H1 (cell line): ENCODE results near the gene SIM2. TPM values are rescaled to one million over a fixed set of nuclear protein-coding genes. Genes with fewer than 3 reads are reported as not detected.

Source experiments
- CTCF ChIA-PET: fragments of 300-600 bp; sonication (Branson Sonifier 250); formaldehyde crosslinking; loops from one replicate; lab custom pipeline; 2021; ENCODE audit not compliant: partially characterized antibody; lab: Charles Lee
- POLR2A ChIA-PET: fragments of 300-600 bp; sonication (Branson Sonifier 250); formaldehyde crosslinking; loops from one replicate; lab custom pipeline; 2021; ENCODE audit warnings: inconsistent platforms; ENCODE audit not compliant: partially characterized antibody; lab: Charles Lee
- DNase-seq, 2 experiments: peaks; one replicate each; pipeline versions ENCODE4 v3.0.0 to v3.0.0-alpha.2; 2010 to 2022; ENCODE audit warnings: low spot score in 2 of 2, low read depth in 1 of 2, mixed read lengths in 1 of 2
- FAIRE-seq: peaks from 2 replicates; lab custom pipeline; 2011; peaks lifted over from hg19 to GRCh38; lab: Jason Lieb, UNC
- H2AFZ ChIP-seq: 2 replicates; pipeline ENCODE4 v1.8.1; 2012; ENCODE audit warnings: low read length, inconsistent platforms
- H2AK5ac ChIP-seq: 2 replicates; pipeline ENCODE4 v1.6.1; 2013; ENCODE audit warnings: low read depth, low read length
- H2BK120ac ChIP-seq: replicated peaks from 2 replicates; pipeline ENCODE3; 2013; ENCODE audit warnings: low read depth, low read length, inconsistent platforms
- H2BK12ac ChIP-seq: 2 replicates; pipeline ENCODE4 v1.6.1; 2013; ENCODE audit warnings: low read depth, low read length
- H2BK15ac ChIP-seq: 2 replicates; pipeline ENCODE4 v1.6.1; 2013; ENCODE audit warnings: low read length
- H2BK20ac ChIP-seq: 2 replicates; pipeline ENCODE4 v1.6.1; 2013; ENCODE audit warnings: low read length
- H2BK5ac ChIP-seq: 2 replicates; pipeline ENCODE4 v1.6.1; 2013; ENCODE audit warnings: low read depth, low read length
- H3K14ac ChIP-seq: 2 replicates; pipeline ENCODE4 v1.6.1; 2013; ENCODE audit warnings: inconsistent platforms; ENCODE audit not compliant: insufficient read length
- H3K18ac ChIP-seq: 2 replicates; pipeline ENCODE4 v1.6.1; 2013; ENCODE audit warnings: low read length; ENCODE audit errors: extremely low read depth
- H3K23ac ChIP-seq: 2 replicates; pipeline ENCODE4 v1.6.1; 2013; ENCODE audit warnings: inconsistent platforms; ENCODE audit not compliant: insufficient read length
- H3K23me2 ChIP-seq: 2 replicates; pipeline ENCODE4 v1.6.1; 2013; ENCODE audit warnings: low read depth, low read length
- H3K27ac ChIP-seq: 2 replicates; pipeline ENCODE4 v1.6.1; 2011; ENCODE audit warnings: low read depth, low read length, inconsistent platforms
- H3K27me3 ChIP-seq, 4 experiments: replicated peaks in 1 of 4; 1 replicate in 1 of 4; 2 replicates in 3 of 4; pipeline versions ENCODE4 v1.6.1 to v1.8.1; 2011 to 2013; ENCODE audit warnings: low read length in 3 of 4, mild to moderate bottlenecking in 3 of 4, inconsistent platforms in 2 of 4, mixed read lengths in 2 of 4, moderate library complexity in 1 of 4; ENCODE audit not compliant: control insufficient read depth in 3 of 4, insufficient read depth in 3 of 4; ENCODE audit errors: extremely low read depth in 1 of 4
- H3K36me3 ChIP-seq, 4 experiments: 2 replicates each; pipeline versions ENCODE4 v1.6.1 to v1.8.1; 2011 to 2013; ENCODE audit warnings: mild to moderate bottlenecking in 4 of 4, low read length in 3 of 4, moderate library complexity in 2 of 4, control low read depth in 1 of 4, inconsistent platforms in 1 of 4; ENCODE audit not compliant: insufficient read depth in 4 of 4, control insufficient read depth in 2 of 4
- H3K4ac ChIP-seq: replicated peaks from 2 replicates; pipeline ENCODE3; 2013; ENCODE audit warnings: low read length, low read depth, mixed read lengths, inconsistent platforms; ENCODE audit not compliant: insufficient read length
- H3K4me1 ChIP-seq, 4 experiments: replicated peaks in 1 of 4; 1 replicate in 1 of 4; 2 replicates in 3 of 4; pipeline versions ENCODE4 v1.6.1 to v1.8.1; 2011 to 2013; ENCODE audit warnings: low read length in 3 of 4, inconsistent platforms in 2 of 4, mixed read lengths in 1 of 4; ENCODE audit not compliant: insufficient read depth in 4 of 4, control insufficient read depth in 3 of 4
- H3K4me2 ChIP-seq, 2 experiments: 2 replicates each; pipeline versions ENCODE4 v1.6.1 to v1.8.1; 2011 to 2013; ENCODE audit warnings: low read depth in 2 of 2, low read length in 2 of 2, control low read depth in 1 of 2, inconsistent platforms in 1 of 2, mild to moderate bottlenecking in 1 of 2; ENCODE audit not compliant: insufficient read depth in 1 of 2
- H3K4me3 ChIP-seq, 4 experiments: fragments of 200-600, 300-600 bp in 1 of 4; sonication (generic), shearing (Covaris generic), sonication (Bioruptor Twin) in 1 of 4; 2 replicates each; pipeline versions ENCODE4 v1.5.1 to v1.8.1; 2011 to 2016; ENCODE audit warnings: low read length in 4 of 4, low read depth in 3 of 4, control low read depth in 2 of 4, inconsistent platforms in 2 of 4, mild to moderate bottlenecking in 2 of 4, mixed read lengths in 1 of 4, moderate library complexity in 1 of 4; ENCODE audit not compliant: insufficient read depth in 2 of 4; ENCODE audit errors: extremely low read depth in 1 of 4
- H3K56ac ChIP-seq: replicated peaks from 2 replicates; pipeline ENCODE3; 2013; ENCODE audit warnings: low read depth, mild to moderate bottlenecking, mixed read lengths, low read length, inconsistent platforms; ENCODE audit not compliant: insufficient read length
- H3K79me1 ChIP-seq: 2 replicates; pipeline ENCODE4 v1.6.1; 2013; ENCODE audit warnings: low read depth, low read length, control low read depth
- H3K79me2 ChIP-seq, 2 experiments: 2 replicates each; pipeline versions ENCODE4 v1.6.1 to v1.8.1; 2012 to 2013; ENCODE audit warnings: low read length in 2 of 2, mild to moderate bottlenecking in 2 of 2, inconsistent platforms in 1 of 2; ENCODE audit not compliant: insufficient read depth in 2 of 2, control insufficient read depth in 1 of 2
- H3K9ac ChIP-seq, 4 experiments: replicated peaks in 1 of 4; 1 replicate in 1 of 4; 2 replicates in 3 of 4; pipeline versions ENCODE4 v1.6.1 to v1.8.1; 2011 to 2013; ENCODE audit warnings: low read depth in 3 of 4, low read length in 3 of 4, control low read depth in 2 of 4, mild to moderate bottlenecking in 2 of 4, moderate library complexity in 2 of 4, inconsistent platforms in 1 of 4; ENCODE audit errors: extremely low read depth in 1 of 4
- H3K9me3 ChIP-seq, 2 experiments: 2 replicates each; pipeline versions ENCODE4 v1.6.1 to v1.8.1; 2012 to 2013; ENCODE audit warnings: mild to moderate bottlenecking in 2 of 2, moderate library complexity in 2 of 2, control low read depth in 1 of 2, inconsistent platforms in 1 of 2, low read depth in 1 of 2, low read length in 1 of 2, mixed read lengths in 1 of 2; ENCODE audit not compliant: insufficient read depth in 2 of 2
- H4K20me1 ChIP-seq, 2 experiments: replicated peaks in 1 of 2; 2 replicates each; pipeline versions ENCODE3 to v1.8.1; 2011 to 2013; ENCODE audit warnings: inconsistent platforms in 2 of 2, low read length in 2 of 2, mild to moderate bottlenecking in 1 of 2; ENCODE audit not compliant: insufficient read depth in 2 of 2, control insufficient read depth in 1 of 2
- H4K5ac ChIP-seq: 2 replicates; pipeline ENCODE4 v1.6.1; 2013; ENCODE audit warnings: low read length, low read depth, mixed read lengths, inconsistent platforms; ENCODE audit not compliant: insufficient read length
- H4K8ac ChIP-seq: 2 replicates; pipeline ENCODE4 v1.8.0; 2013; ENCODE audit warnings: mild to moderate bottlenecking, moderate library complexity, low read length, inconsistent platforms; ENCODE audit not compliant: insufficient read depth; ENCODE audit errors: extremely low read depth
- H4K91ac ChIP-seq: replicated peaks from 2 replicates; pipeline ENCODE3; 2013; ENCODE audit warnings: low read length, mixed read lengths, inconsistent platforms; ENCODE audit not compliant: insufficient read length
- ASH2L ChIP-seq: fragments of 200-600, 300-600 bp; sonication (generic); IDR thresholded peaks from one replicate; pipeline ENCODE4 v1.7.1; 2017; ENCODE audit warnings: low read length
- CBX5 ChIP-seq: fragments of 300-800, 300-1000 bp; sonication (generic); IDR thresholded peaks from 2 replicates; pipeline ENCODE4 v1.7.1; 2016; ENCODE audit warnings: antibody characterized with exemption, low read length, low read depth
- EGR1 ChIP-seq: IDR thresholded peaks from 2 replicates; pipeline ENCODE4 v1.6.1; 2011; ENCODE audit warnings: low read depth, low read length, borderline replicate concordance
- FOSL1 ChIP-seq: IDR thresholded peaks from 2 replicates; pipeline ENCODE4 v1.6.1; 2011; ENCODE audit warnings: mild to moderate bottlenecking, low read depth, low read length, moderate library complexity; ENCODE audit not compliant: insufficient read depth
- GTF2F1 ChIP-seq: IDR thresholded peaks from 2 replicates; pipeline ENCODE4 v1.6.1; 2012; ENCODE audit warnings: low read depth, low read length, improper control_type of control experiment, borderline replicate concordance
- HDAC2 ChIP-seq, 2 experiments: fragments of 300-600 bp in 1 of 2; sonication (generic) in 1 of 2; IDR thresholded peaks; 2 replicates each; pipeline ENCODE4 v1.6.1; 2011 to 2012; ENCODE audit warnings: low read depth in 2 of 2, low read length in 2 of 2, mild to moderate bottlenecking in 2 of 2, moderate library complexity in 2 of 2, borderline replicate concordance in 1 of 2, inconsistent platforms in 1 of 2
- KDM1A ChIP-seq: fragments of 200-600, 300-600 bp; sonication (generic); IDR thresholded peaks from 2 replicates; pipeline ENCODE4 v1.7.1; 2016; ENCODE audit warnings: mild to moderate bottlenecking, low read length, borderline replicate concordance
- NRF1 ChIP-seq: IDR thresholded peaks from 2 replicates; pipeline ENCODE4 v1.6.1; 2011; ENCODE audit warnings: mild to moderate bottlenecking, low read depth, low read length, improper control_type of control experiment
- RAD21 ChIP-seq, 2 experiments: IDR thresholded peaks in 1 of 2; conservative IDR thresholded peaks in 1 of 2; 2 replicates each; pipeline ENCODE4 v1.6.1; 2011; ENCODE audit warnings: low read depth in 2 of 2, low read length in 2 of 2, improper control_type of control experiment in 1 of 2, inconsistent platforms in 1 of 2, mild to moderate bottlenecking in 1 of 2, moderate library complexity in 1 of 2
- RBBP5 ChIP-seq: IDR thresholded peaks from 2 replicates; pipeline ENCODE4 v1.7.1; 2012; ENCODE audit warnings: low read depth, mild to moderate bottlenecking, inconsistent platforms, low read length, moderate library complexity, borderline replicate concordance
- TAF7 ChIP-seq: optimal IDR thresholded peaks from 2 replicates; pipeline ENCODE3; 2011; ENCODE audit warnings: low read depth, mild to moderate bottlenecking, inconsistent platforms, low read length, moderate library complexity, borderline replicate concordance
- TEAD4 ChIP-seq: IDR thresholded peaks from 2 replicates; pipeline ENCODE4 v1.6.1; 2012; ENCODE audit warnings: low read depth, low read length, inconsistent platforms, mixed read lengths
- WGBS, 2 experiments: shearing (Covaris generic) in 1 of 2; methylation state at CpG; one replicate each; pipeline versions ENCODE4 v1.1.6 to v1.1.7; 2013 to 2015; ENCODE audit warnings: low lambda C conversion rate in 2 of 2, mixed read lengths in 2 of 2, inconsistent platforms in 1 of 2, low coverage in 1 of 2, missing lambda C conversion rate in 1 of 2; ENCODE audit not compliant: insufficient replicate concordance in 2 of 2, insufficient coverage in 1 of 2, insufficient read length in 1 of 2; ENCODE audit errors: extremely low coverage in 1 of 2, missing lambda C conversion rate in 1 of 2; 5-methylcytosine and 5-hydroxymethylcytosine counted together
- polyA plus RNA-seq, 7 experiments: library from polyadenylated mRNA; depleted of rRNA in 3 of 7; stranded (reverse) in 5 of 7; unstranded in 2 of 7; fragments of >200 nt in 5 of 7; fragments of 200-250 nt in 2 of 7; gene quantifications; 1 replicate in 5 of 7; 2 replicates in 1 of 7; 4 replicates in 1 of 7; pipeline versions ENCODE4 v1.2.1 to v1.2.3, GENCODE V29; 2011 to 2013; ENCODE audit warnings: missing spikeins in 2 of 7, mixed read lengths in 2 of 7
- total RNA-seq: library from RNA; stranded (reverse); fragmentation: NEBNext Ultra II Directional; extraction: Animal tissue kit (Norgen Biotek cat#: 25700); gene quantifications from 2 replicates; pipeline ENCODE4 v1.2.1, GENCODE V29; 2021

Gene SIM2
- total and polyA plus RNA-seq, 2 of the 8 experiments (the other 6 are each of a cell fraction or from before 2014, with no cell fraction given): 0.05 to 0.26 TPM

GRCh38 chr21:36791695-36792470 lies 93.0 kb downstream of the SIM2 start:
- Histone ChIP-seq H2BK5ac (no peak overlapping the region), H3K79me2 (no peaks in the 10 kb centered on the region), H3K4ac (no peak overlapping the region), H2AK5ac (no peak overlapping the region), H3K4me3 (no peak overlapping the region), H2AFZ (no peak overlapping the region), H3K4me1 (peaks cover 0 to 4% (median 3%) of the 10 kb centered on the region in 4 experiments; a peak in 5 of 7 replicates), H3K18ac (no peak overlapping the region), H4K5ac (no peak overlapping the region), H3K56ac (no peak overlapping the region), H3K9me3 (no peaks in the 10 kb centered on the region), H3K4me2 (no peak overlapping the region; a peak in 1 of 4 replicates), H3K27ac (no peak overlapping the region), H3K36me3 (no peaks in the 10 kb centered on the region), H3K14ac (no peak overlapping the region), H3K23me2 (no peaks in the 10 kb centered on the region), H4K8ac (no peak overlapping the region), H4K20me1 (no peaks in the 10 kb centered on the region), H2BK12ac (no peak overlapping the region), H2BK15ac (no peak overlapping the region), H2BK20ac (no peak overlapping the region), H4K91ac (no peak overlapping the region), H3K27me3 (no peaks in the 10 kb centered on the region), H2BK120ac (no peak overlapping the region), H3K9ac (no peak overlapping the region), H3K23ac (no peak overlapping the region), H3K79me1 (no peaks in the 10 kb centered on the region)
- DNase-seq (no peak), FAIRE-seq (no peak)
- WGBS, 2 experiments: 84% methylated on average over 21 of the region's 21 CpGs; no CpG with 5 or more reads in 1 of the 2 experiments
- POLR2A ChIA-PET: no interaction called here
- CTCF ChIA-PET: interaction anchor here (0.5 to 2.3 kb wide), 5 partner anchors 17 to 161 kb away, joined by 3 to 7 read pairs (median 3); no protein-coding TSS in a partner anchor
- no peak for TF ChIP-seq RAD21 (IDR thresholded peaks at IDR 0.05 in 1 of 2, conservative IDR thresholded peaks at IDR 0.05 in 1 of 2; ENCODE audit: low read depth in 2 of 2, low read length in 2 of 2)
- TF ChIP-seq KDM1A: no peak
- TF ChIP-seq RBBP5: no peak
- no peak for TF ChIP-seq GTF2F1
- no peak for TF ChIP-seq HDAC2 (IDR thresholded peaks at IDR 0.05; ENCODE audit: borderline replicate concordance in 1 of 2, low read depth in 2 of 2, low read length in 2 of 2)
- no peak for TF ChIP-seq CBX5
- no peak for TF ChIP-seq ASH2L
- TF ChIP-seq TAF7: no peak
- 0 out of 2 replicates have a peak, but pooled peaks have one; percentile 51 for TF ChIP-seq EGR1
- peak; percentile 28; the same call in 1 of the 2 replicates for TF ChIP-seq TEAD4
- TF ChIP-seq FOSL1: no peak
- TF ChIP-seq NRF1: no peak
